ENCODE results near the gene CTSK.
"Not testable (repeated sequence)": the region's sequence is repeated elsewhere in the genome, so short reads cannot be mapped to it uniquely, and the experiment has no call there.

The CTSK gene

GRCh38 chr1:150804671-150805070 lies 3.4 kb downstream of the CTSK start:
- no peak for DNase-seq

GRCh38 chr1:150799089-150799488 lies 9.0 kb downstream of the CTSK start:
- no peak for DNase-seq

GRCh38 chr1:150798525-150798924 lies 9.5 kb downstream of the CTSK start:
- no peak for DNase-seq

- no peak for DNase-seq
Measured at GRCh38 chr1:150796374-150796773, 11.7 kb downstream of the CTSK start.

GRCh38 chr1:150793778-150794177 lies 14.3 kb downstream of the CTSK start:
- DNase-seq, result not testable (repeated sequence)

GRCh38 chr1:150793221-150793620 lies 14.8 kb downstream of the CTSK start:
- no peak for DNase-seq

- no peak for DNase-seq
Measured at GRCh38 chr1:150791585-150791984, 16.5 kb downstream of the CTSK start.

- no peak for DNase-seq
Measured at GRCh38 chr1:150789396-150789795, 18.7 kb downstream of the CTSK start.

GRCh38 chr1:150788946-150789345 lies 19.1 kb downstream of the CTSK start:
- no peak for DNase-seq

GRCh38 chr1:150787455-150787854 lies 20.6 kb downstream of the CTSK start:
- no peak for DNase-seq

- no peak for DNase-seq
Measured at GRCh38 chr1:150780510-150780909, 27.6 kb downstream of the CTSK start.

GRCh38 chr1:150778409-150778808 lies 29.7 kb downstream of the CTSK start:
- DNase-seq, result no peak

- DNase-seq, result no peak
Measured at GRCh38 chr1:150777544-150777943, 30.5 kb downstream of the CTSK start.

- not testable (repeated sequence) for DNase-seq
Measured at GRCh38 chr1:150775931-150776505, 32.0 kb downstream of the CTSK start.

GRCh38 chr1:150775276-150775675 lies 32.8 kb downstream of the CTSK start:
- no peak for DNase-seq

- DNase-seq, result no peak
Measured at GRCh38 chr1:150772326-150772725, 35.7 kb downstream of the CTSK start.

GRCh38 chr1:150767704-150768103 lies 40.4 kb downstream of the CTSK start:
- not testable (repeated sequence) for DNase-seq

- not testable (repeated sequence) for DNase-seq
Measured at GRCh38 chr1:150765977-150766301, 42.1 kb downstream of the CTSK start.

- DNase-seq, result no peak
Measured at GRCh38 chr1:150765296-150765976, 42.6 kb downstream of the CTSK start, which contains the start of gene CTSS. Gene CTSS, minus strand, starts transcription at chr1:150765778. Its CDS starts 1,015 bp downstream, at chr1:150764763.

GRCh38 chr1:150764617-150765101 lies 43.4 kb downstream of the CTSK start:
- no peak for DNase-seq

GRCh38 chr1:150763018-150763417 lies 45.0 kb downstream of the CTSK start:
- DNase-seq, result no peak

- no peak for DNase-seq
Measured at GRCh38 chr1:150762552-150762951, 45.5 kb downstream of the CTSK start.

GRCh38 chr1:150761801-150762200 lies 46.3 kb downstream of the CTSK start:
- no peak for DNase-seq

- no peak for DNase-seq
Measured at GRCh38 chr1:150760013-150760412, 48.0 kb downstream of the CTSK start.

GRCh38 chr1:150753416-150753815 lies 54.6 kb downstream of the CTSK start:
- DNase-seq, result no peak
